ENCODE results near the gene BCR. TPM values are rescaled to one million over a fixed set of nuclear protein-coding genes. Genes with fewer than 3 reads are reported as not detected.

BCR gene
- polyA plus RNA-seq, 1 donor (not counting 4 experiments of a cell fraction or from before 2014, with no cell fraction given) = 25.8 TPM

DNA sequence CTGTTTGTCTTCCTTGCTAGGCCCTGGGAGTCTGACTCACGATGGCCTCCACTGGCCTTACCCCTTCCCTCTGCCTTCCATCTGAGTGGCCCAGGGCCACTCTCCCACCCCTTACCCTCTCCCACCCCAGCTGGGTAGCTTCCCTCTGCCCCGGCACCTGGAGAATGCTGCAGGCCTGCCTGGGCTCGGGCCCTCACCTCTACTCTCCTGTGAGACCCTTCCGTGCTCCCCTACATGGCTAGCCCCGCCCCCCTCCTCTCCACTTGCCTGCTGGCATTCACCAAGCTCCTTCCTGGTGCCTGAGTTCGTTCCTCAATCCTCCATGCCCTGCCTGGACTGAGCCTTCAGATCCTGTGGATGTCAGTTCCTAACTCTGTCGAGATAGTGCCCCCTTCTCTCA, 26.3 kb upstream of the BCR start:
- H3K4me1 ChIP-seq (ENCODE audit: control insufficient read depth, extremely low read depth, insufficient read depth, low read length) = peaks cover 12% of the 10 kb centered on the region
- no peak overlapping the region for H3K9ac ChIP-seq (ENCODE audit: control insufficient read depth, extremely low read depth, insufficient read depth, low read length)
- no peak overlapping the region for H2AFZ ChIP-seq (ENCODE audit: control insufficient read depth, low read length)
- no peak overlapping the region for H3K4me3 ChIP-seq (ENCODE audit: control insufficient read depth in 2 of 3, extremely low read depth in 1 of 3, insufficient read depth in 2 of 3, low read depth in 1 of 3, low read length in 3 of 3)
- no peaks in the 10 kb centered on the region for H3K27me3 ChIP-seq (ENCODE audit: control insufficient read depth, extremely low read depth, insufficient read depth, low read length)
- TF ChIP-seq EZH2 (IDR thresholded peaks at IDR 0.05; ENCODE audit: low read length) = no peak
- TF ChIP-seq, protein P1, sequence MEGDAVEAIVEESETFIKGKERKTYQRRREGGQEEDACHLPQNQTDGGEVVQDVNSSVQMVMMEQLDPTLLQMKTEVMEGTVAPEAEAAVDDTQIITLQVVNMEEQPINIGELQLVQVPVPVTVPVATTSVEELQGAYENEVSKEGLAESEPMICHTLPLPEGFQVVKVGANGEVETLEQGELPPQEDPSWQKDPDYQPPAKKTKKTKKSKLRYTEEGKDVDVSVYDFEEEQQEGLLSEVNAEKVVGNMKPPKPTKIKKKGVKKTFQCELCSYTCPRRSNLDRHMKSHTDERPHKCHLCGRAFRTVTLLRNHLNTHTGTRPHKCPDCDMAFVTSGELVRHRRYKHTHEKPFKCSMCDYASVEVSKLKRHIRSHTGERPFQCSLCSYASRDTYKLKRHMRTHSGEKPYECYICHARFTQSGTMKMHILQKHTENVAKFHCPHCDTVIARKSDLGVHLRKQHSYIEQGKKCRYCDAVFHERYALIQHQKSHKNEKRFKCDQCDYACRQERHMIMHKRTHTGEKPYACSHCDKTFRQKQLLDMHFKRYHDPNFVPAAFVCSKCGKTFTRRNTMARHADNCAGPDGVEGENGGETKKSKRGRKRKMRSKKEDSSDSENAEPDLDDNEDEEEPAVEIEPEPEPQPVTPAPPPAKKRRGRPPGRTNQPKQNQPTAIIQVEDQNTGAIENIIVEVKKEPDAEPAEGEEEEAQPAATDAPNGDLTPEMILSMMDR (optimal IDR thresholded peaks at IDR 0.05 in 1 of 3, IDR thresholded peaks at IDR 0.05 in 1 of 3, conservative IDR thresholded peaks at IDR 0.05 in 1 of 3; ENCODE audit: extremely low read depth in 1 of 3, insufficient read depth in 2 of 3, low read length in 3 of 3) = no peak
- DNase-seq (ENCODE audit: low read depth, low spot score) = no peak
- H3K27ac ChIP-seq (ENCODE audit: control insufficient read depth, insufficient read depth, low read length) = no peak overlapping the region
- no peak for FAIRE-seq
- dilution Hi-C loops (cut with MboI; ENCODE audit: extremely low pct_ligation_motif_present, low sequenced_read_pairs) = no loop called here
- no peaks in the 10 kb centered on the region for H3K9me3 ChIP-seq (ENCODE audit: control insufficient read depth, low read depth, low read length)
- H3K4me2 ChIP-seq (ENCODE audit: control insufficient read depth, extremely low read depth, insufficient read depth, low read depth, low read length) = no peak overlapping the region
- no peaks in the 10 kb centered on the region for H3K9me1 ChIP-seq (ENCODE audit: control insufficient read depth, extremely low read depth, insufficient read depth, low read length)
- H3K36me3 ChIP-seq (ENCODE audit: control insufficient read depth in 2 of 2, extremely low read depth in 1 of 2, insufficient read depth in 2 of 2, low read length in 2 of 2) = peaks cover 0 to 1% of the 10 kb centered on the region in 2 experiments
- H3K79me2 ChIP-seq (ENCODE audit: control insufficient read depth, insufficient read depth, low read length) = no peaks in the 10 kb centered on the region
- no peaks in the 10 kb centered on the region for H4K20me1 ChIP-seq (ENCODE audit: control insufficient read depth, extremely low read depth, insufficient read depth, low read length)

DNA sequence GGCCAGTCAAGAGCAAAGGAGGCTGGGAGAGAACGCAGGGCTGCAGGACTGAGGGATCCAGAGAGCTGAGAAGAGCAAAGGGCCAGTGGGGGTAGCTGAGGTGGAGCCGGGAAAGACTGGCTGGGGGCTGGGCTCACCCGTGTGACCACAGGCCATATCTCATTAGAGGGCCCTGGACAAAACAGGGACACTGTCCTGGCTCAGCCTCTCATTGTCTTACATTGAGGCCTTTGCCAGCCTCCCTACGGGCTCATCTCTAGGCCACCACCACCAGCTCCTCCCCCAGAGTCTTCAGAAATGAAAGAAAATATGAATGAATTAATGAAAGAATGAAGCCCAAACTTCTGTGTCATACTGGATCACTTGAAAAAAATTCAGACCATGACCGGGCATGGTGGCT, 25.8 kb upstream of the BCR start:
- Histone ChIP-seq H3K27ac (ENCODE audit: control insufficient read depth, insufficient read depth, low read length) (no peak overlapping the region), H3K9me3 (ENCODE audit: control insufficient read depth, low read depth, low read length) (no peaks in the 10 kb centered on the region), H3K79me2 (ENCODE audit: control insufficient read depth, insufficient read depth, low read length) (no peaks in the 10 kb centered on the region), H3K4me1 (ENCODE audit: control insufficient read depth, extremely low read depth, insufficient read depth, low read length) (peaks cover 12% of the 10 kb centered on the region), H3K4me3 (ENCODE audit: control insufficient read depth in 2 of 3, extremely low read depth in 1 of 3, insufficient read depth in 2 of 3, low read depth in 1 of 3, low read length in 3 of 3) (no peak overlapping the region), H3K4me2 (ENCODE audit: control insufficient read depth, extremely low read depth, insufficient read depth, low read depth, low read length) (no peak overlapping the region), H2AFZ (ENCODE audit: control insufficient read depth, low read length) (no peak overlapping the region), H3K36me3 (ENCODE audit: control insufficient read depth in 2 of 2, extremely low read depth in 1 of 2, insufficient read depth in 2 of 2, low read length in 2 of 2) (peaks cover 0 to 1% of the 10 kb centered on the region in 2 experiments), H3K27me3 (ENCODE audit: control insufficient read depth, extremely low read depth, insufficient read depth, low read length) (no peaks in the 10 kb centered on the region), H3K9ac (ENCODE audit: control insufficient read depth, extremely low read depth, insufficient read depth, low read length) (no peak overlapping the region), H4K20me1 (ENCODE audit: control insufficient read depth, extremely low read depth, insufficient read depth, low read length) (no peaks in the 10 kb centered on the region), H3K9me1 (ENCODE audit: control insufficient read depth, extremely low read depth, insufficient read depth, low read length) (no peaks in the 10 kb centered on the region)
- dilution Hi-C loops (cut with MboI; ENCODE audit: extremely low pct_ligation_motif_present, low sequenced_read_pairs) = no loop called here
- DNase-seq (ENCODE audit: low read depth, low spot score) = no peak
- TF ChIP-seq, protein P1 (optimal IDR thresholded peaks at IDR 0.05 in 1 of 3, IDR thresholded peaks at IDR 0.05 in 1 of 3, conservative IDR thresholded peaks at IDR 0.05 in 1 of 3; ENCODE audit: extremely low read depth in 1 of 3, insufficient read depth in 2 of 3, low read length in 3 of 3) = no peak
- no peak for TF ChIP-seq EZH2 (IDR thresholded peaks at IDR 0.05; ENCODE audit: low read length)
- FAIRE-seq = no peak
